A549 (cell line): ENCODE results near the gene ZNF326. TPM values are rescaled to one million over a fixed set of nuclear protein-coding genes. Genes with fewer than 3 reads are reported as not detected.

Source experiments
- ATAC-seq, 2 experiments: fragments of 200-7000 bp in 1 of 2; fragments of >200 bp in 1 of 2; cut with Nextera tagmentation in 1 of 2; cut with Tn5 transposase in 1 of 2; 3 replicates each; pipeline versions ENCODE4 v1.8.0 to v1.9.1; 2018 to 2020; ENCODE audit warnings: mild to moderate bottlenecking in 1 of 2, moderate library complexity in 1 of 2
- CTCF ChIA-PET: fragments of 300-600 bp; sonication (Branson Sonifier 250); formaldehyde crosslinking; extraction: SDS; loops from one replicate; lab custom pipeline; 2021; ENCODE audit warnings: antibody characterized with exemption, inconsistent platforms; lab: Yijun Ruan, JAX
- POLR2A ChIA-PET: fragments of 350-600 bp; formaldehyde crosslinking; extraction: SDS; loops from one replicate; lab custom pipeline; 2021; ENCODE audit warnings: antibody characterized with exemption, inconsistent platforms; lab: Yijun Ruan, JAX
- DNase-seq, 2 experiments: peaks; one replicate each; pipeline versions ENCODE4 v3.0.0 to v3.0.0-alpha.2; 2011 to 2016; ENCODE audit warnings: low read depth in 1 of 2, low spot score in 1 of 2
- FAIRE-seq: peaks from 2 replicates; lab custom pipeline; 2011; peaks lifted over from hg19 to GRCh38; lab: Jason Lieb, UNC
- H3K27ac ChIP-seq, 2 experiments: fragments of >200 bp; sonication (Bioruptor Twin); formaldehyde crosslinking; 3 replicates each; pipeline ENCODE4 v1.5.1; 2016 to 2017
- H3K4me1 ChIP-seq: fragments of >200 bp; sonication (Bioruptor Twin); formaldehyde crosslinking; 3 replicates; pipeline ENCODE4 v1.6.1; 2016
- H3K4me2 ChIP-seq: fragments of >200 bp; sonication (Bioruptor Twin); formaldehyde crosslinking; 3 replicates; pipeline ENCODE4 v1.6.1; 2016
- H3K4me3 ChIP-seq: fragments of >200 bp; sonication (Bioruptor Twin); formaldehyde crosslinking; 3 replicates; pipeline ENCODE4 v1.5.1; 2016
- H3K9me3 ChIP-seq: fragments of >200 bp; sonication (Bioruptor Twin); formaldehyde crosslinking; 3 replicates; pipeline ENCODE4 v1.6.1; 2016
- CBX2 ChIP-seq: fragments of 200-600 bp; sonication (generic); IDR thresholded peaks from 2 replicates; pipeline ENCODE4 v1.6.1; 2016; ENCODE audit warnings: low read depth, mild to moderate bottlenecking, borderline replicate concordance
- CHD2 ChIP-seq: fragments of 150-350 bp; IDR thresholded peaks from 2 replicates; pipeline ENCODE4 v1.6.1; 2014; ENCODE audit warnings: low read length; ENCODE audit not compliant: partially characterized antibody
- EP300 ChIP-seq, 2 experiments: fragments of >200 bp; sonication (Bioruptor Twin); formaldehyde crosslinking; IDR thresholded peaks; 2 replicates in 1 of 2; 3 replicates in 1 of 2; pipeline ENCODE4 v1.6.1; 2016 to 2017
- ESRRA ChIP-seq: fragments of 150-350 bp; IDR thresholded peaks from 2 replicates; pipeline ENCODE4 v1.6.1; 2014; ENCODE audit warnings: mild to moderate bottlenecking, low read length, borderline replicate concordance
- FOSB ChIP-seq: fragments of 250-450 bp; sonication (Bioruptor Pico); IDR thresholded peaks from 2 replicates; pipeline ENCODE4 v1.5.0; 2020; ENCODE audit warnings: mild to moderate bottlenecking, moderate library complexity
- GATA3 ChIP-seq: IDR thresholded peaks from 2 replicates; pipeline ENCODE4 v1.6.1; 2012; ENCODE audit warnings: borderline replicate concordance
- HOXB13 ChIP-seq: fragments of 250-450 bp; sonication (Bioruptor Pico); IDR thresholded peaks from 2 replicates; pipeline ENCODE4 v1.5.0; 2020; ENCODE audit warnings: low read depth, mild to moderate bottlenecking, moderate library complexity
- KDM1A ChIP-seq: fragments of 200-600 bp; sonication (generic); IDR thresholded peaks from 2 replicates; pipeline ENCODE4 v1.6.1; 2016; ENCODE audit warnings: low read depth, mild to moderate bottlenecking
- MAFK ChIP-seq: fragments of 450-650 bp; IDR thresholded peaks from 2 replicates; pipeline ENCODE4 v1.6.1; 2014; ENCODE audit not compliant: partially characterized antibody
- MYC ChIP-seq: IDR thresholded peaks from 2 replicates; pipeline ENCODE4 v1.6.1; 2012; ENCODE audit warnings: mild to moderate bottlenecking, inconsistent platforms, low read length, improper control_type of control experiment, borderline replicate concordance
- NR3C1 ChIP-seq: fragments of >200 bp; sonication (Bioruptor Twin); formaldehyde crosslinking; IDR thresholded peaks from 3 replicates; pipeline ENCODE4 v1.6.1; 2017
- POLR2A ChIP-seq: IDR thresholded peaks from 2 replicates; pipeline ENCODE4 v1.6.1; 2012; ENCODE audit warnings: mild to moderate bottlenecking, low read length
- RCOR1 ChIP-seq: fragments of 150-350 bp; IDR thresholded peaks from 2 replicates; pipeline ENCODE4 v1.6.1; 2014; ENCODE audit warnings: antibody characterized with exemption, low read length, low read depth
- SMC3 ChIP-seq: fragments of >200 bp; sonication (Bioruptor Twin); formaldehyde crosslinking; IDR thresholded peaks from 3 replicates; pipeline ENCODE4 v1.6.1; 2018; ENCODE audit warnings: inconsistent platforms
- SREBF2 ChIP-seq: fragments of 450-650 bp; IDR thresholded peaks from 2 replicates; pipeline ENCODE4 v1.6.1; 2014; ENCODE audit warnings: mild to moderate bottlenecking, moderate library complexity
- TFCP2L1 ChIP-seq: fragments of 250-450 bp; sonication (Bioruptor Pico); IDR thresholded peaks from 2 replicates; pipeline ENCODE4 v1.5.0; 2021; ENCODE audit warnings: mild to moderate bottlenecking
- ZC3H11A ChIP-seq: fragments of 450-650 bp; IDR thresholded peaks from 2 replicates; pipeline ENCODE4 v1.6.1; 2014; ENCODE audit warnings: antibody characterized with exemption, mild to moderate bottlenecking
- ZNF302 ChIP-seq: fragments of 250-450 bp; sonication (Bioruptor Pico); IDR thresholded peaks from 2 replicates; pipeline ENCODE4 v1.9.0; 2021; ENCODE audit warnings: inconsistent platforms, mild to moderate bottlenecking, moderate library complexity
- ZSCAN20 ChIP-seq: fragments of 250-450 bp; sonication (Bioruptor Pico); IDR thresholded peaks from 2 replicates; pipeline ENCODE4 v1.8.0; 2022; ENCODE audit warnings: mild to moderate bottlenecking, moderate library complexity
- WGBS: methylation state at CpG from one replicate; pipeline ENCODE4 v1.1.6; 2017; ENCODE audit errors: missing lambda C conversion rate; 5-methylcytosine and 5-hydroxymethylcytosine counted together
- polyA plus RNA-seq, 4 experiments: library from polyadenylated mRNA; depleted of rRNA in 3 of 4; stranded (reverse); fragments of >200 nt; fragmentation: RNase III in 1 of 4; extraction: RNeasy Plus Mini Kit Qiagen cat#74134 plus additional on column Dnase treatment in 1 of 4; gene quantifications; 2 replicates in 3 of 4; 3 replicates in 1 of 4; pipeline ENCODE4 v1.2.3, GENCODE V29; 2011 to 2017
- TF ChIP-seq, protein P1 (sequence below): fragments of >200 bp; sonication (Bioruptor Twin); formaldehyde crosslinking; IDR thresholded peaks from 3 replicates; pipeline ENCODE4 v1.5.1; 2016
- TF ChIP-seq, protein P2 (sequence below): IDR thresholded peaks from 2 replicates; pipeline ENCODE4 v1.6.1; 2012; ENCODE audit warnings: low read depth, borderline replicate concordance
- TF ChIP-seq, protein P3 (sequence below): IDR thresholded peaks from 2 replicates; pipeline ENCODE4 v1.6.1; 2012
- TF ChIP-seq, protein P4 (sequence below): fragments of 450-650 bp; IDR thresholded peaks from 2 replicates; pipeline ENCODE4 v1.6.1; 2014; ENCODE audit warnings: antibody characterized with exemption

ZNF326 gene
- polyA plus RNA-seq, 2 of the 4 experiments (the other 2 are of a cell fraction): 32.3 to 47.8 TPM

DNA sequence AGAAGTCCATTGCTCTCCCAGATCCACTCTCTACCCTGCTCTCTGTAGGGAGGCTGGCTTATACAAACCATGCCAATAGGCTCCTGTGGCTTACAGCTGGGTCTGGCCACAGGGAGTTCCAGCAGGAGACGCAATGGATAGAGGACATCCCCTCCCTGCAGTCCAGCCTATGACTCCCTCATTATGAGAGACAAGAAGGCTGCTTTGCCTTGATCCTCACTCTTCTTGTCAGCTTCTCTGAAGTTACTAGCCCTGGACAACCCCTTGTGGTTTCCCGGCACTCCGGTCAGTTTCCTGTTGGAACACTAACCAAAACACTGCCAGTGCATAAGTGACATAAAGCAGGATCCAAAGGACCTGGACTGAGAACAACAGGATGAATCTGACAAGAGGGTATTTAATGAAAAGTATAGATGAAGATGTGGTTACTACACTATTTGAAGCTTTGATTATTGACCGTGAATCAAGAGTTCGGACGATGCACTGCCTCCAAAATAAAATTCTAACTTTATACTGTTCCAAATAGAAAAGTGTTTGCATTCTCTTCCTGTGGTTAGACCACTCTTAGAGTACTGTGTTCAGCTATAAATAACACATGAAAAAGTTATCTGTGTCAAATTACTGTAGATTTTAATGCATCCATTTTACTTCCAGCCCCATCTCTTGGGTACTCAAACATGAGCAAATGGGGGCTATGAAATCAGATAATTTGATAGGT, 32.7 kb upstream of the ZNF326 start:
- 92% methylated on average over 6 of the region's 6 CpGs for WGBS
- peaks cover 6% of the 10 kb centered on the region; the same call in 1 of the 3 replicates for H3K9me3 ChIP-seq
- TF ChIP-seq EP300 (IDR thresholded peaks at IDR 0.05) (no peak), FOSB (CRISPR knock-in tag) (no peak), KDM1A (no peak), ESRRA (no peak), RCOR1 (no peak), SMC3 (no peak), TFCP2L1 (CRISPR knock-in tag) (no peak), POLR2A (no peak), CHD2 (no peak), CBX2 (no peak), ZC3H11A (no peak), ZSCAN20 (CRISPR knock-in tag) (no peak)
- TF ChIP-seq, protein P1, sequence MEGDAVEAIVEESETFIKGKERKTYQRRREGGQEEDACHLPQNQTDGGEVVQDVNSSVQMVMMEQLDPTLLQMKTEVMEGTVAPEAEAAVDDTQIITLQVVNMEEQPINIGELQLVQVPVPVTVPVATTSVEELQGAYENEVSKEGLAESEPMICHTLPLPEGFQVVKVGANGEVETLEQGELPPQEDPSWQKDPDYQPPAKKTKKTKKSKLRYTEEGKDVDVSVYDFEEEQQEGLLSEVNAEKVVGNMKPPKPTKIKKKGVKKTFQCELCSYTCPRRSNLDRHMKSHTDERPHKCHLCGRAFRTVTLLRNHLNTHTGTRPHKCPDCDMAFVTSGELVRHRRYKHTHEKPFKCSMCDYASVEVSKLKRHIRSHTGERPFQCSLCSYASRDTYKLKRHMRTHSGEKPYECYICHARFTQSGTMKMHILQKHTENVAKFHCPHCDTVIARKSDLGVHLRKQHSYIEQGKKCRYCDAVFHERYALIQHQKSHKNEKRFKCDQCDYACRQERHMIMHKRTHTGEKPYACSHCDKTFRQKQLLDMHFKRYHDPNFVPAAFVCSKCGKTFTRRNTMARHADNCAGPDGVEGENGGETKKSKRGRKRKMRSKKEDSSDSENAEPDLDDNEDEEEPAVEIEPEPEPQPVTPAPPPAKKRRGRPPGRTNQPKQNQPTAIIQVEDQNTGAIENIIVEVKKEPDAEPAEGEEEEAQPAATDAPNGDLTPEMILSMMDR: no peak
- TF ChIP-seq, protein P2, sequence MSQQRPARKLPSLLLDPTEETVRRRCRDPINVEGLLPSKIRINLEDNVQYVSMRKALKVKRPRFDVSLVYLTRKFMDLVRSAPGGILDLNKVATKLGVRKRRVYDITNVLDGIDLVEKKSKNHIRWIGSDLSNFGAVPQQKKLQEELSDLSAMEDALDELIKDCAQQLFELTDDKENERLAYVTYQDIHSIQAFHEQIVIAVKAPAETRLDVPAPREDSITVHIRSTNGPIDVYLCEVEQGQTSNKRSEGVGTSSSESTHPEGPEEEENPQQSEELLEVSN: no peak
- FAIRE-seq (no peak), ATAC-seq (0 out of 6 replicates have a peak, but pooled peaks of 1 of the 2 experiments have one; percentile 43), DNase-seq (no peak)
- POLR2A ChIA-PET: no interaction called here
- no peak overlapping the region for H3K4me2 ChIP-seq
- CTCF ChIA-PET: interaction anchor here (3.0 kb wide), 1 partner anchor 25 kb away, joined by 10 read pairs; no protein-coding TSS in a partner anchor
- H3K4me1 ChIP-seq: peaks cover 18% of the 10 kb centered on the region
- peak overlapping the region in 1 of 2 experiments; percentile 31; a peak in 1 of 6 replicates for H3K27ac ChIP-seq
- H3K4me3 ChIP-seq: no peak overlapping the region

DNA sequence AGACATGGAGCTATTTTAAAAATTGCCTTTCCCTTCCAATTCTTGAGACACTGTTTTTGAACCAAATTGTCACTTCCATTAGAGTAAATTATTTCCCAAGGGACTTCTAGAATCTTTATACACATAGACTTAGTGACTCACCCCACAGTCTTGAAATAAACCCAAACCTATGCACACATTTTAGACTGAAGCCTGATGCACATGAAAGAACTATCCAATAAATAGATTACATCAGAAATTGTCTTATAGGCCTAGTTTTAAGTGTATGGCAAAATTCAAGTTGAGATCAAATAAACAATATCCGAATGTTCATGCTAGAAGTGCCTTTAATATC, 32.2 kb upstream of the ZNF326 start:
- Histone ChIP-seq H3K4me2 (no peak overlapping the region), H3K27ac (0 out of 6 replicates have a peak overlapping the region, but pooled peaks of 1 of the 2 experiments have one; percentile 31), H3K4me1 (peaks cover 12% of the 10 kb centered on the region), H3K4me3 (no peak overlapping the region), H3K9me3 (peaks cover 6% of the 10 kb centered on the region; the same call in 1 of the 3 replicates)
- ATAC-seq (no peak), DNase-seq (no peak), FAIRE-seq (no peak)
- ChIA-PET CTCF (interaction anchor here (3.0 kb wide), 1 partner anchor 25 kb away, joined by 10 read pairs; no protein-coding TSS in a partner anchor), POLR2A (no interaction called here)
- TF ChIP-seq EP300 (IDR thresholded peaks at IDR 0.05) (no peak), NR3C1 (no peak), MAFK (no peak), SREBF2 (no peak), CBX2 (no peak), HOXB13 (CRISPR knock-in tag) (no peak), GATA3 (no peak)
- TF ChIP-seq, protein P3, sequence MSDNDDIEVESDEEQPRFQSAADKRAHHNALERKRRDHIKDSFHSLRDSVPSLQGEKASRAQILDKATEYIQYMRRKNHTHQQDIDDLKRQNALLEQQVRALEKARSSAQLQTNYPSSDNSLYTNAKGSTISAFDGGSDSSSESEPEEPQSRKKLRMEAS: no peak
- WGBS: 85% methylated on average over 1 of the region's 1 CpG

DNA sequence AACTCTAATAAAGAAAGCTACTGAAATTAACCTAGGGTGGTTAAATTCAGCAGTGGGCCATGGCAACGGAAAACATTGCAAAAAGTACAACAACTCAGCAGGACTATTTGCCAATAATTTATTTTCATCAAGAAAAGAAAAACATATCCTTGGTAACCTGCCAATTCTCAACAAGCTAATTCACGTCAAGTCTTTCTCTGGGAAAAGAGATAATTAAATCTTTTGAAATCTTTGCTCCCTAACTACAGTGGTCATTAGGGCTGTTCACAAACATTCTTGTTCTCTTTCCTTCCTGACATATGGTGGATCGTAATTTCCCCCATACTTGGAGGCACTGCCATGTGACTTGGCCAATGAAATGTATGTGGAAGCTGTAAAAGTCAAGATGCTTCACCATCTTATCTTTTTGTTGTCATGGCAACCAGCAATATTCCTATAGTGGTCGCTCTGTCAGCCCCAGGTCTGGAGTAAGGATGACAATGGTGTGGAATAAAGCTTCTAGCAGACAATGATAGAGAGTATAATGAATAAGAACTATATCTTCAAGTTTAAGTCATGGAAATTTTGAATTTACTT, 29.6 kb upstream of the ZNF326 start:
- WGBS: 93% methylated on average over 4 of the region's 4 CpGs
- 0 out of 3 replicates have a peak, but pooled peaks cover 8% of the 10 kb centered on the region for H3K4me1 ChIP-seq
- H3K4me3 ChIP-seq: no peak overlapping the region
- no peak for ATAC-seq
- ChIA-PET POLR2A (no interaction called here), CTCF (interaction anchor here (0.6 kb wide), 1 partner anchor 16 kb away, joined by 3 read pairs; no protein-coding TSS in a partner anchor)
- FAIRE-seq: no peak
- no peak overlapping the region for H3K27ac ChIP-seq
- no peaks in the 10 kb centered on the region for H3K9me3 ChIP-seq
- TF ChIP-seq HOXB13 (CRISPR knock-in tag) (no peak), ZNF302 (CRISPR knock-in tag) (no peak), ESRRA (no peak), MYC (no peak), MAFK (no peak), KDM1A (no peak)
- TF ChIP-seq, protein P4, sequence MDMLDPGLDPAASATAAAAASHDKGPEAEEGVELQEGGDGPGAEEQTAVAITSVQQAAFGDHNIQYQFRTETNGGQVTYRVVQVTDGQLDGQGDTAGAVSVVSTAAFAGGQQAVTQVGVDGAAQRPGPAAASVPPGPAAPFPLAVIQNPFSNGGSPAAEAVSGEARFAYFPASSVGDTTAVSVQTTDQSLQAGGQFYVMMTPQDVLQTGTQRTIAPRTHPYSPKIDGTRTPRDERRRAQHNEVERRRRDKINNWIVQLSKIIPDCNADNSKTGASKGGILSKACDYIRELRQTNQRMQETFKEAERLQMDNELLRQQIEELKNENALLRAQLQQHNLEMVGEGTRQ: no peak
- TF ChIP-seq, protein P2: no peak
- TF ChIP-seq, protein P1: no peak
- H3K4me2 ChIP-seq: no peak overlapping the region
- no peak for DNase-seq
